Measurements from ENCODE around the gene SGIP1.
"Not testable (repeated sequence)": the region's sequence is repeated elsewhere in the genome, so short reads cannot be mapped to it uniquely, and the experiment has no call there.

Gene SGIP1

GRCh38 chr1:66682106-66682505 lies 148.2 kb downstream of the SGIP1 start:
- no peak for DNase-seq (ENCODE audit: low spot score)

GRCh38 chr1:66684353-66684752 lies 150.4 kb downstream of the SGIP1 start:
- no peak for DNase-seq (ENCODE audit: low spot score)

GRCh38 chr1:66685265-66685664 lies 151.3 kb downstream of the SGIP1 start:
- no peak for DNase-seq (ENCODE audit: low spot score)

GRCh38 chr1:66685670-66686069 lies 151.7 kb downstream of the SGIP1 start:
- no peak for DNase-seq (ENCODE audit: low spot score)

GRCh38 chr1:66686406-66686805 lies 152.5 kb downstream of the SGIP1 start:
- no peak for DNase-seq (ENCODE audit: low spot score)

- no peak for DNase-seq (ENCODE audit: low spot score)
Observed at GRCh38 chr1:66687358-66687757, 153.4 kb downstream of the SGIP1 start.

- DNase-seq (ENCODE audit: low spot score): no peak
Observed at GRCh38 chr1:66690666-66691381, 156.9 kb downstream of the SGIP1 start.

GRCh38 chr1:66692681-66693080 lies 158.7 kb downstream of the SGIP1 start:
- DNase-seq (ENCODE audit: low spot score): no peak

GRCh38 chr1:66693856-66694255 lies 159.9 kb downstream of the SGIP1 start:
- DNase-seq (ENCODE audit: low spot score): no peak

GRCh38 chr1:66695116-66695515 lies 161.2 kb downstream of the SGIP1 start:
- no peak for DNase-seq (ENCODE audit: low spot score)

GRCh38 chr1:66696771-66697170 lies 162.8 kb downstream of the SGIP1 start:
- DNase-seq (ENCODE audit: low spot score): no peak

- no peak for DNase-seq (ENCODE audit: low spot score)
Observed at GRCh38 chr1:66699213-66699612, 165.3 kb downstream of the SGIP1 start.

GRCh38 chr1:66704177-66704875 lies 170.4 kb downstream of the SGIP1 start:
- no peak for DNase-seq (ENCODE audit: low spot score)

- DNase-seq (ENCODE audit: low spot score): no peak
Observed at GRCh38 chr1:66705110-66705509, 171.2 kb downstream of the SGIP1 start.

GRCh38 chr1:66711420-66711819 lies 177.5 kb downstream of the SGIP1 start:
- no peak for DNase-seq (ENCODE audit: low spot score)

GRCh38 chr1:66712839-66713238 lies 178.9 kb downstream of the SGIP1 start:
- DNase-seq (ENCODE audit: low spot score): no peak

- no peak for DNase-seq (ENCODE audit: low spot score)
Observed at GRCh38 chr1:66723985-66724384, 190.0 kb downstream of the SGIP1 start.

- peak; percentile 68 for DNase-seq (ENCODE audit: low spot score)
Observed at GRCh38 chr1:66725885-66726665, 192.1 kb downstream of the SGIP1 start.

- no peak for DNase-seq (ENCODE audit: low spot score)
Observed at GRCh38 chr1:66728021-66728420, 194.1 kb downstream of the SGIP1 start.

- not testable (repeated sequence) for DNase-seq (ENCODE audit: low spot score)
Observed at GRCh38 chr1:66728716-66729115, 194.8 kb downstream of the SGIP1 start.

- no peak for DNase-seq (ENCODE audit: low spot score)
Observed at GRCh38 chr1:66729119-66729518, 195.2 kb downstream of the SGIP1 start.

GRCh38 chr1:66729523-66729922 lies 195.6 kb downstream of the SGIP1 start:
- no peak for DNase-seq (ENCODE audit: low spot score)

- no peak for DNase-seq (ENCODE audit: low spot score)
Observed at GRCh38 chr1:66730462-66730861, 196.5 kb downstream of the SGIP1 start.
